Activated naive CD4-positive, alpha-beta T cell treated with anti-CD3 and anti-CD28 coated beads, Interleukin-2, amount 50 U/mL, for 16 hours (primary cell): ENCODE results near the gene ITLN1.

Source experiments
- DNase-seq: peaks from one replicate; pipeline ENCODE4 v3.0.0-alpha.2; 2020

ITLN1 gene

GRCh38 chr1:160853754-160854153, 31.2 kb downstream of the ITLN1 start:
- DNase-seq: no peak

- no peak for DNase-seq
Observed at GRCh38 chr1:160853014-160853413, 32.0 kb downstream of the ITLN1 start.

DNA sequence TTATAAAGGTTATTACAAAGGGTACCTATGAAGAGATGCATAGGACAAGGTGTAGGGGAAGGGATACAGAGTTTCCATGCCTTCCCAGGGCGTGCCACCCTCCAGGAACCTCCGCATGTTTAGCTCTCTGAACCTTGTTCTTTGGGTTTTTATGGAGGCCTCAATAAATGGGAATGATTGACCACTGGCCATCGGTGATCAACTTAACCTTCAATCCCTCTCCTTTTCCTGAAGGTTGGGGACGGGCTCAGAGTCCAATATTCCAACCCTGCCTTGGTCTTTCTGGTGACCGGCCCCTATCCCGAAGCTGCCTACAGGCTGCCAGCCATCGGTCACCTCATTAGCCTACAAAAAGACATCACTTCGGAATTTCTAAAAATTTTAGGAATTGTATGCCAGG, 34.0 kb downstream of the ITLN1 start:
- no peak for DNase-seq

GRCh38 chr1:160850541-160850940, 34.4 kb downstream of the ITLN1 start:
- no peak for DNase-seq

GRCh38 chr1:160846281-160846680, 38.7 kb downstream of the ITLN1 start:
- no peak for DNase-seq

DNA sequence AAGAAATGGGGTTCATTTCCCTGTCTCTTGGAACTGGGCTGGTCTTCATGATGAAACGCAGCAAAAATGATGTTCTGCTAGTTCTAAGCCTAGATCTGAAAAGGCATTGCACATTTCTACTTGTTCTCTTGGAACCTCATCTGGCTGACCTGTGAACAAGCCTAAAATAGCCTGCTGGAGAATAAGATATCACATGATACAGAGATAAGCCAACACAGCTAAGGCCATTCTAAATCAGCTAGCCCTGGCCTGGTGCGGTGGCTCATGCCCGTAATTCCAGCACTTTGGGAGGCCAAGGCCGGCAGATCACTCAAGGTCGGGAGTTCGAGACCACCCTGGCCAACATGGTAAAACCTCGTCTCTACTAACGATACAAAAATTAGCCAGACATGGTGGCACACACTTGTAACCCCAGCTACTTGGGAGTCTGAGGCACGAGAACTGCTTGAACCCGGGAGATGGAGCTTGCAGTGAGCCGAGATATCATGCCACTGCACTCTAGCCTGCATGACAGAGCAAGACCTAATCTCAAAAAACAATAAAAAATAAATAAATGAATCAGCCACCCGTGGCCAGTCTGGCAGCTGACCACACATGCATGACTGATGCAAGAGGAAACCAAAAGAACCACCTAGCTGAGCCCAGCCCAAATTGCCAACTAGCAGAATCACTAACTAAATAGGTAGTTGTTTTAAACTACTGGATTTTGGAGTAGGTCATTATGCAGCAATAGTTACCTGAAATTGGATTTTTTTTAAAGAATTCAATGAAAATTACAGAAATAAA, 40.3 kb downstream of the ITLN1 start:
- DNase-seq: no peak

GRCh38 chr1:160841079-160841478, 43.9 kb downstream of the ITLN1 start:
- no peak for DNase-seq

DNA sequence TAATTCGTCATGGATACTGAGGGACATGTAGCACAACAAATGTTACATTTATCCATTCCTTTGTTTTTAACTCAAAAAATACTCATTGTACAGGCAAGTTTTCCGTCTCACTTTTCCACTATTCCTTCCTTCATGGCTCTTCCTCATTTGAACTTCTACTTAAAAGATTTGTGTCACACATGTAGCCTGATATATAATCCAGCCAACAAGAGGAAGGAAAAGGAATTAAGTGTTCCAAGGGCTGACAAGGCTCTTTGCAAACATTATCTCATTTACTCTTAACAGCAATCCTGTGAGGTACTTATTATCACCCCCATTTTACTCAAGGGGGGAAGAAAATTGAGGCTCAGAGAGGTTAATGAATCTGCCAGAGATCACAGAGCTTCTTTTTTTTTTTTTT, 45.2 kb downstream of the ITLN1 start:
- no peak for DNase-seq

GRCh38 chr1:160838888-160839287, 46.1 kb downstream of the ITLN1 start:
- DNase-seq: no peak

- DNase-seq: peak; percentile 75
Observed at GRCh38 chr1:160837558-160838205, 47.3 kb downstream of the ITLN1 start.

GRCh38 chr1:160836981-160837557, 47.9 kb downstream of the ITLN1 start:
- DNase-seq: no peak

- no peak for DNase-seq
Observed at GRCh38 chr1:160836561-160836960, 48.4 kb downstream of the ITLN1 start.

DNA sequence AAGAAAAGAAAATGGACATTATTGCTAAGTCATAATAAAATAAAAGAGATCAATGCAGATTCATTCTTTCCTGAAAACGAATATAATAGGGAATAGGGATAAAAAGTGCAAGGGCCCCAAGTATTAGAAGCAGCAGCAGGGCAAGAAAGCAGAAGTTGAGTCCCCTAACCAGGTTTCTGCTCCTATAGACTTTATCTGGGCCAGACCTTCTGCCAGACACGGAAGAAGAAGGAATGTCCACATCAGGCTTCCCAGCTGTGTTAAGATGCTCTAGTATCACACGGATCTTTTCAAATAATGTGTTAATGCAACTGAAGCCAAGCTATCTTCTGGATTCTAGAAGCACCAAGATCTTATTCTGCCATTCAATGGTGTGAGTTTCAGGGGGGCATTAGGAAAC, 49.2 kb downstream of the ITLN1 start:
- no peak for DNase-seq

DNA sequence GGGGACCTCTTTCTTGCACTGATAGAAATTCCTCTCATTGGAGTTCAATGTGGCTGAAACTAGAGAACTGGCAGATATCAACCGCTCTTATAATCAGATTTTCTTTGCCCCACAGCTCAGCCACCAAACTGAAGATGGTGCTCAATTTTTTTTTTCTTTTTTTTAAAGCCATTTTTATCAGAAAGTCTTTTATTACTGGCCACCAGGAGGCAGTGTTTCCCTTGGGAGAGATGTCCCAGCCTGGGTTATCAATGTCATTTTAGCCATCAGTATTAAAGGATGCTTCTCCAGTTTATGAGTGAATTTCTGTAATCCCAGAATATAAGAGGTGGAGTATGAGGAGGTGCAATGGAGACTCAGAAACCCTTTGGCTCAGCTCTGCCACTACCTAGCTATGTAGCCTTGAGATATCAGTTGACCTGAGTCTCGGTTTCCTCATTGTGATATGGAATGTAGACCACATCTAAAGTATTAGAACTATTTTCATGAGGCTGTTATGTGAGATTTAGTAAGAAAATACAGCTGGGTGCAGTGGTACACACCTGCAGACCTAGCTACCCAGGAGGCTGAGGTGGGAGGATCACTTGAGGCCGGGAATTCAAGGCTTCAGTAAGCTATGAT, 49.9 kb downstream of the ITLN1 start:
- DNase-seq: peak; percentile 38

GRCh38 chr1:160830321-160831153, 54.4 kb downstream of the ITLN1 start:
- peak; percentile 82 for DNase-seq

GRCh38 chr1:160829766-160830165, 55.2 kb downstream of the ITLN1 start:
- no peak for DNase-seq

GRCh38 chr1:160827418-160827817, 57.6 kb downstream of the ITLN1 start:
- no peak for DNase-seq

GRCh38 chr1:160826546-160826945, 58.4 kb downstream of the ITLN1 start:
- no peak for DNase-seq
